ENCODE data around the gene OR4E2.

DNA sequence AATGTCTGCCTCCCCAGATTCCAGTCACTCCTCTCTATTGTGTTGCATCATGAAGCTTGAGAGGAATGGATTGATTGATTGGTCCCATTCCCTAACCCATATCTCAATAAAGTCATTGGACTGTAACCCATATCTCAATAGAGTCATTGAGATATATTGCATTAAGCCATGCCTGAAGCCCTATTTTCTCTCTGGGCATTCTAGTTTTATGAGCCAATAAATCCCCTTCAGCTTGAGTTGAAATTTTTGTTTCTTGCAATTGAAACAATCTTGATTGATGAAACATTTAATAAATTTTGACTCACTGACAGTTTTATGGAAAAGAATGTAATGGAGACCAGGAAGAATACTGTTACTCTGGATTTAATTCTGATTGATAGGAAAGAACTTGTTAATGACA lies 40.8 kb downstream of the OR4E2 start:
- TF ChIP-seq, protein P1, sequence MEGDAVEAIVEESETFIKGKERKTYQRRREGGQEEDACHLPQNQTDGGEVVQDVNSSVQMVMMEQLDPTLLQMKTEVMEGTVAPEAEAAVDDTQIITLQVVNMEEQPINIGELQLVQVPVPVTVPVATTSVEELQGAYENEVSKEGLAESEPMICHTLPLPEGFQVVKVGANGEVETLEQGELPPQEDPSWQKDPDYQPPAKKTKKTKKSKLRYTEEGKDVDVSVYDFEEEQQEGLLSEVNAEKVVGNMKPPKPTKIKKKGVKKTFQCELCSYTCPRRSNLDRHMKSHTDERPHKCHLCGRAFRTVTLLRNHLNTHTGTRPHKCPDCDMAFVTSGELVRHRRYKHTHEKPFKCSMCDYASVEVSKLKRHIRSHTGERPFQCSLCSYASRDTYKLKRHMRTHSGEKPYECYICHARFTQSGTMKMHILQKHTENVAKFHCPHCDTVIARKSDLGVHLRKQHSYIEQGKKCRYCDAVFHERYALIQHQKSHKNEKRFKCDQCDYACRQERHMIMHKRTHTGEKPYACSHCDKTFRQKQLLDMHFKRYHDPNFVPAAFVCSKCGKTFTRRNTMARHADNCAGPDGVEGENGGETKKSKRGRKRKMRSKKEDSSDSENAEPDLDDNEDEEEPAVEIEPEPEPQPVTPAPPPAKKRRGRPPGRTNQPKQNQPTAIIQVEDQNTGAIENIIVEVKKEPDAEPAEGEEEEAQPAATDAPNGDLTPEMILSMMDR (conservative IDR thresholded peaks at IDR 0.05 in 1 of 2, IDR thresholded peaks at IDR 0.05 in 1 of 2; ENCODE audit: low read depth in 1 of 2, low read length in 2 of 2) = no peak
- TF ChIP-seq EZH2 (IDR thresholded peaks at IDR 0.05; ENCODE audit: low read length, missing control alignments) = no peak

Data from fibroblast of lung (primary cell).